HepG2 (cell line): Measurements from ENCODE around the gene SCIN. TPM values are rescaled to one million over a fixed set of nuclear protein-coding genes. Genes with fewer than 3 reads are reported as not detected.

Source experiments
- ARID5B ChIP-seq: IDR thresholded peaks from 2 replicates; pipeline ENCODE4 v1.4.0; 2020; ENCODE audit warnings: mild to moderate bottlenecking, missing genetic modification reagents
- CEBPZ ChIP-seq: IDR thresholded peaks from 2 replicates; pipeline ENCODE4 v1.6.1; 2012; ENCODE audit warnings: low read length, improper control_type of control experiment
- HNRNPLL ChIP-seq: fragments of 200-400 bp; formaldehyde crosslinking; IDR thresholded peaks from 2 replicates; pipeline ENCODE4 v1.6.1; 2017; ENCODE audit warnings: mild to moderate bottlenecking, low read depth, low read length; ENCODE audit not compliant: poor library complexity, severe bottlenecking
- KLF13 ChIP-seq: sonication (generic); formaldehyde crosslinking; IDR thresholded peaks from 2 replicates; pipeline ENCODE4 v1.4.0; 2020; ENCODE audit warnings: mild to moderate bottlenecking, missing genetic modification reagents
- MXD1 ChIP-seq: sonication (generic); formaldehyde crosslinking; IDR thresholded peaks from 2 replicates; pipeline ENCODE4 v1.4.0; 2020; ENCODE audit warnings: mild to moderate bottlenecking, missing genetic modification reagents
- SNAPC2 ChIP-seq: sonication (generic); formaldehyde crosslinking; IDR thresholded peaks from 2 replicates; pipeline ENCODE4 v1.8.1; 2022; ENCODE audit warnings: mild to moderate bottlenecking, missing genetic modification reagents
- ZNF563 ChIP-seq: sonication (generic); formaldehyde crosslinking; IDR thresholded peaks from 2 replicates; pipeline ENCODE4 v1.8.0; 2022; ENCODE audit warnings: mild to moderate bottlenecking, moderate library complexity, missing genetic modification reagents
- ZNF724P ChIP-seq: sonication (generic); formaldehyde crosslinking; IDR thresholded peaks from 2 replicates; pipeline ENCODE4 v1.8.0; 2022; ENCODE audit warnings: missing genetic modification reagents, borderline replicate concordance
- polyA plus RNA-seq, 8 experiments: library from polyadenylated mRNA; depleted of rRNA in 3 of 8; stranded (reverse) in 7 of 8; unstranded in 1 of 8; fragments of >200 nt; fragmentation: Illumina TruSeq in 4 of 8; extraction: Trizol in 4 of 8; gene quantifications; 2 replicates each; pipeline versions ENCODE4 v1.2.1 to v1.2.3, GENCODE V29; 2011 to 2016; ENCODE audit warnings: low read depth in 4 of 8, missing spikeins in 1 of 8, mixed read lengths in 1 of 8; ENCODE audit not compliant: insufficient read depth in 1 of 8
- total RNA-seq, 5 experiments: library from RNA; depleted of rRNA; stranded (reverse); fragments of >200 nt; fragmentation: Illumina TruSeq; extraction: Trizol; gene quantifications; 2 replicates each; pipeline ENCODE4 v1.2.3, GENCODE V29; 2016; ENCODE audit warnings: low read depth in 1 of 5

The SCIN gene
- total and polyA plus RNA-seq, 2 of the 13 experiments (the other 11 are each of a cell fraction or from before 2014, with no cell fraction given) = not detected

GRCh38 chr7:12689451-12689850 lies 118.9 kb downstream of the SCIN start (continued):
- TF ChIP-seq ARID5B (CRISPR knock-in tag) (no peak), SNAPC2 (no peak), MXD1 (CRISPR knock-in tag) (no peak), HNRNPLL (no peak), KLF13 (CRISPR knock-in tag) (no peak), ZNF724P (CRISPR knock-in tag) (no peak), CEBPZ (no peak), ZNF563 (no peak)
